ENCODE results near the gene RTP3.
"Not testable (repeated sequence)": the region's sequence is repeated elsewhere in the genome, so short reads cannot be mapped to it uniquely, and the experiment has no call there.

The RTP3 gene

GRCh38 chr3:46508850-46509591 lies 11.2 kb downstream of the RTP3 start:
- Mint-ChIP-seq H3K4me1 (peaks cover 7% of the 10 kb centered on the region), H3K9me3 (peaks cover 5% of the 10 kb centered on the region), H3K4me3 (no peak overlapping the region), H3K27ac (no peak overlapping the region), H3K27me3 (peaks cover 1% of the 10 kb centered on the region), H3K36me3 (peaks cover 2% of the 10 kb centered on the region)
- ATAC-seq (ENCODE audit: low read depth) (no peak), DNase-seq (ENCODE audit: low spot score in 2 of 2) (no peak)

- ATAC-seq (ENCODE audit: low read depth) (no peak), DNase-seq (ENCODE audit: low spot score in 2 of 2) (no peak)
- H3K4me1 Mint-ChIP-seq: peaks cover 7% of the 10 kb centered on the region
- peaks cover 5% of the 10 kb centered on the region for H3K9me3 Mint-ChIP-seq
- H3K4me3 Mint-ChIP-seq: no peak overlapping the region
- peaks cover 2% of the 10 kb centered on the region for H3K36me3 Mint-ChIP-seq
- H3K27me3 Mint-ChIP-seq: peaks cover 1% of the 10 kb centered on the region
- H3K27ac Mint-ChIP-seq: no peak overlapping the region
Measured at GRCh38 chr3:46509661-46510187, 11.9 kb downstream of the RTP3 start.

GRCh38 chr3:46512191-46512749 lies 14.5 kb downstream of the RTP3 start:
- peaks cover 3% of the 10 kb centered on the region for H3K4me1 Mint-ChIP-seq
- no peak overlapping the region for H3K4me3 Mint-ChIP-seq
- H3K27me3 Mint-ChIP-seq: peaks cover 1% of the 10 kb centered on the region
- H3K36me3 Mint-ChIP-seq: no peaks in the 10 kb centered on the region
- ATAC-seq (ENCODE audit: low read depth) (no peak), DNase-seq (ENCODE audit: low spot score in 2 of 2) (no peak)
- no peaks in the 10 kb centered on the region for H3K9me3 Mint-ChIP-seq
- H3K27ac Mint-ChIP-seq: no peak overlapping the region

- no peaks in the 10 kb centered on the region for H3K36me3 Mint-ChIP-seq
- no peak for DNase-seq (ENCODE audit: low spot score in 2 of 2)
- peaks cover 1% of the 10 kb centered on the region for H3K27me3 Mint-ChIP-seq
- no peak overlapping the region for H3K4me3 Mint-ChIP-seq
- no peak for ATAC-seq (ENCODE audit: low read depth)
- no peaks in the 10 kb centered on the region for H3K4me1 Mint-ChIP-seq
- H3K9me3 Mint-ChIP-seq: no peaks in the 10 kb centered on the region
- no peak overlapping the region for H3K27ac Mint-ChIP-seq
Measured at GRCh38 chr3:46516521-46516920, 18.7 kb downstream of the RTP3 start.

GRCh38 chr3:46517016-46517783 lies 19.4 kb downstream of the RTP3 start:
- ATAC-seq (ENCODE audit: low read depth): no peak
- no peak for DNase-seq (ENCODE audit: low spot score in 2 of 2)
- no peaks in the 10 kb centered on the region for H3K36me3 Mint-ChIP-seq
- H3K27me3 Mint-ChIP-seq: peaks cover 1% of the 10 kb centered on the region
- H3K4me1 Mint-ChIP-seq: no peaks in the 10 kb centered on the region
- H3K4me3 Mint-ChIP-seq: no peak overlapping the region
- no peaks in the 10 kb centered on the region for H3K9me3 Mint-ChIP-seq
- no peak overlapping the region for H3K27ac Mint-ChIP-seq

GRCh38 chr3:46517784-46518181 lies 20.0 kb downstream of the RTP3 start:
- Mint-ChIP-seq H3K27me3 (no peaks in the 10 kb centered on the region), H3K36me3 (no peaks in the 10 kb centered on the region), H3K4me3 (no peak overlapping the region), H3K27ac (no peak overlapping the region), H3K4me1 (no peaks in the 10 kb centered on the region), H3K9me3 (no peaks in the 10 kb centered on the region)
- no peak for ATAC-seq (ENCODE audit: low read depth)
- DNase-seq (ENCODE audit: low spot score in 2 of 2): no peak

GRCh38 chr3:46519952-46520351 lies 22.2 kb downstream of the RTP3 start:
- Mint-ChIP-seq H3K4me1 (peaks cover 3% of the 10 kb centered on the region), H3K36me3 (no peaks in the 10 kb centered on the region)

GRCh38 chr3:46520531-46520930 lies 22.8 kb downstream of the RTP3 start:
- H3K36me3 Mint-ChIP-seq: no peaks in the 10 kb centered on the region
- no peak overlapping the region for H3K27ac Mint-ChIP-seq
- H3K4me1 Mint-ChIP-seq: peaks cover 3% of the 10 kb centered on the region
- no peaks in the 10 kb centered on the region for H3K9me3 Mint-ChIP-seq
- no peak overlapping the region for H3K4me3 Mint-ChIP-seq
- no peaks in the 10 kb centered on the region for H3K27me3 Mint-ChIP-seq
- ATAC-seq (ENCODE audit: low read depth) (no peak), DNase-seq (ENCODE audit: low spot score in 2 of 2) (no peak)

More at GRCh38 chr3:46519952-46520351, 22.2 kb downstream of the RTP3 start:
- no peak overlapping the region for H3K4me3 Mint-ChIP-seq
- ATAC-seq (ENCODE audit: low read depth): no peak
- H3K9me3 Mint-ChIP-seq: no peaks in the 10 kb centered on the region
- H3K27ac Mint-ChIP-seq: no peak overlapping the region
- H3K27me3 Mint-ChIP-seq: no peaks in the 10 kb centered on the region
- DNase-seq (ENCODE audit: low spot score in 2 of 2): no peak

GRCh38 chr3:46521096-46521495 lies 23.3 kb downstream of the RTP3 start:
- H3K27ac Mint-ChIP-seq: no peak overlapping the region

GRCh38 chr3:46522201-46522600 lies 24.4 kb downstream of the RTP3 start:
- not testable (repeated sequence) for H3K27me3 Mint-ChIP-seq; H3K9me3 Mint-ChIP-seq; H3K4me3 Mint-ChIP-seq; DNase-seq (ENCODE audit: low spot score in 2 of 2); H3K27ac Mint-ChIP-seq; H3K4me1 Mint-ChIP-seq; ATAC-seq (ENCODE audit: low read depth); H3K36me3 Mint-ChIP-seq

More at GRCh38 chr3:46521096-46521495, 23.3 kb downstream of the RTP3 start:
- Mint-ChIP-seq H3K27me3 (no peaks in the 10 kb centered on the region), H3K36me3 (no peaks in the 10 kb centered on the region), H3K9me3 (no peaks in the 10 kb centered on the region), H3K4me1 (peaks cover 3% of the 10 kb centered on the region), H3K4me3 (no peak overlapping the region)
- DNase-seq (ENCODE audit: low spot score in 2 of 2) (no peak), ATAC-seq (ENCODE audit: low read depth) (no peak)

GRCh38 chr3:46523556-46523955 lies 25.8 kb downstream of the RTP3 start:
- no peak overlapping the region for H3K27ac Mint-ChIP-seq
- no peaks in the 10 kb centered on the region for H3K9me3 Mint-ChIP-seq
- no peak overlapping the region for H3K4me3 Mint-ChIP-seq
- peaks cover 2% of the 10 kb centered on the region for H3K27me3 Mint-ChIP-seq
- no peak for DNase-seq (ENCODE audit: low spot score in 2 of 2)
- ATAC-seq (ENCODE audit: low read depth): no peak
- H3K36me3 Mint-ChIP-seq: no peaks in the 10 kb centered on the region
- peaks cover 3% of the 10 kb centered on the region for H3K4me1 Mint-ChIP-seq

- Mint-ChIP-seq H3K27ac (no peak overlapping the region), H3K27me3 (peaks cover 2% of the 10 kb centered on the region), H3K4me1 (peaks cover 3% of the 10 kb centered on the region), H3K4me3 (no peak overlapping the region), H3K36me3 (no peaks in the 10 kb centered on the region), H3K9me3 (no peaks in the 10 kb centered on the region)
- DNase-seq (ENCODE audit: low spot score in 2 of 2) (no peak), ATAC-seq (ENCODE audit: low read depth) (no peak)
Measured at GRCh38 chr3:46524008-46524407, 26.2 kb downstream of the RTP3 start.

GRCh38 chr3:46524832-46525231 lies 27.1 kb downstream of the RTP3 start:
- peaks cover 2% of the 10 kb centered on the region for H3K27me3 Mint-ChIP-seq
- no peak overlapping the region for H3K4me3 Mint-ChIP-seq
- DNase-seq (ENCODE audit: low spot score in 2 of 2): no peak
- H3K4me1 Mint-ChIP-seq: peaks cover 3% of the 10 kb centered on the region
- H3K27ac Mint-ChIP-seq: no peak overlapping the region
- no peaks in the 10 kb centered on the region for H3K9me3 Mint-ChIP-seq
- ATAC-seq (ENCODE audit: low read depth): no peak
- H3K36me3 Mint-ChIP-seq: no peaks in the 10 kb centered on the region

- no peaks in the 10 kb centered on the region for H3K36me3 Mint-ChIP-seq
- no peak overlapping the region for H3K4me3 Mint-ChIP-seq
- no peak overlapping the region for H3K27ac Mint-ChIP-seq
- no peaks in the 10 kb centered on the region for H3K9me3 Mint-ChIP-seq
- peaks cover 6% of the 10 kb centered on the region for H3K4me1 Mint-ChIP-seq
- DNase-seq (ENCODE audit: low spot score in 2 of 2) (no peak), ATAC-seq (ENCODE audit: low read depth) (no peak)
- H3K27me3 Mint-ChIP-seq: peaks cover 4% of the 10 kb centered on the region
Measured at GRCh38 chr3:46527239-46527638, 29.5 kb downstream of the RTP3 start.

All from memory B cell (primary cell).